Stomach (tissue), 9 donors: ENCODE measurements around the gene CSMD2. TPM values are rescaled to one million over a fixed set of nuclear protein-coding genes. Genes with fewer than 3 reads are reported as not detected.

Experiments
- DNase-seq, 2 donors: peaks; one replicate each; pipeline versions ENCODE4 v3.0.0 to v3.0.0-alpha.2; 2013 to 2019
- H3K27ac ChIP-seq, 5 donors: fragments of 200-600 bp in 4 of 5; sonication (generic) in 4 of 5; one replicate each; pipeline ENCODE4 v1.5.1; 2013 to 2019; ENCODE audit warnings: mild to moderate bottlenecking in 1 of 5, moderate library complexity in 1 of 5
- H3K27me3 ChIP-seq, 3 donors: fragments of 200-600 bp; sonication (generic); one replicate each; pipeline ENCODE4 v1.5.1; 2017 to 2019; ENCODE audit warnings: mixed run types in 1 of 3
- H3K36me3 ChIP-seq, 4 donors: fragments of 200-600 bp; sonication (generic); 1 replicate in 3 of 4; 2 replicates in 1 of 4; pipeline ENCODE4 v1.5.1; 2016 to 2019
- H3K4me1 ChIP-seq, 4 donors: fragments of 200-600 bp; sonication (generic); one replicate each; pipeline ENCODE4 v1.5.1; 2016 to 2019
- H3K4me3 ChIP-seq, 4 donors: fragments of 200-600 bp; sonication (generic) in 3 of 4; one replicate each; pipeline ENCODE4 v1.5.1; 2016 to 2019; ENCODE audit warnings: mild to moderate bottlenecking in 1 of 4
- H3K9me3 ChIP-seq, 4 donors: fragments of 200-600 bp; sonication (generic); one replicate each; pipeline ENCODE4 v1.5.1; 2016 to 2019
- EP300 ChIP-seq: sonication (generic); formaldehyde crosslinking; IDR thresholded peaks from one replicate; pipeline ENCODE4 v1.6.1; 2017; ENCODE audit warnings: antibody characterized with exemption
- POLR2A ChIP-seq, 4 donors: fragments of 450-650 bp; IDR thresholded peaks; one replicate each; pipeline ENCODE4 v1.6.1; 2016; ENCODE audit warnings: antibody characterized with exemption in 4 of 4, control low read depth in 2 of 4, mild to moderate bottlenecking in 1 of 4, moderate library complexity in 1 of 4
- POLR2AphosphoS5 ChIP-seq, 3 donors: sonication (generic); formaldehyde crosslinking; IDR thresholded peaks; one replicate each; pipeline ENCODE4 v1.6.1; 2016; ENCODE audit warnings: antibody characterized with exemption in 3 of 3
- WGBS, 5 donors: extraction: QIAGEN DNeasy Blood & Tissue Kit in 3 of 5; methylation state at CpG; one replicate each; pipeline versions ENCODE4 v1.1.5 to v1.1.7; 2013 to 2018; 5-methylcytosine and 5-hydroxymethylcytosine counted together
- intact Hi-C: fragments of 100-400 bp; cut with DNase I; formaldehyde crosslinking; loops from one replicate; pipeline ENCODE4 v1.15.1; 2023; ENCODE audit warnings: low total_unique reads
- polyA plus RNA-seq, 3 donors: library from polyadenylated mRNA; stranded (reverse); fragments of 200-250 nt; gene quantifications; one replicate each; pipeline ENCODE4 v1.2.3, GENCODE V29; 2013
- total RNA-seq, 5 donors: library from RNA; depleted of rRNA; stranded (reverse); fragments of >200 nt; gene quantifications; one replicate each; pipeline versions ENCODE4 v1.1.0 to v1.2.3, GENCODE V29; 2014 to 2016
- TF ChIP-seq, protein P1 (sequence below), 7 experiments: fragments of 450-650 bp in 4 of 7; fragments of 200-600 bp in 3 of 7; sonication (generic) in 3 of 7; IDR thresholded peaks; one replicate each; pipeline ENCODE4 v1.5.1; 2016 to 2019; ENCODE audit warnings: antibody characterized with exemption in 7 of 7, control low read depth in 2 of 7, mild to moderate bottlenecking in 1 of 7
- donor health status: healthy with polysubstance abuse.
- donor health status: Bipolar disorder and iron deficiency.
- donor health status: healthy.

Gene CSMD2
- total and polyA plus RNA-seq, 8 donors: 0.10 to 3.5 (median 0.37) TPM; not detected in 1

DNA sequence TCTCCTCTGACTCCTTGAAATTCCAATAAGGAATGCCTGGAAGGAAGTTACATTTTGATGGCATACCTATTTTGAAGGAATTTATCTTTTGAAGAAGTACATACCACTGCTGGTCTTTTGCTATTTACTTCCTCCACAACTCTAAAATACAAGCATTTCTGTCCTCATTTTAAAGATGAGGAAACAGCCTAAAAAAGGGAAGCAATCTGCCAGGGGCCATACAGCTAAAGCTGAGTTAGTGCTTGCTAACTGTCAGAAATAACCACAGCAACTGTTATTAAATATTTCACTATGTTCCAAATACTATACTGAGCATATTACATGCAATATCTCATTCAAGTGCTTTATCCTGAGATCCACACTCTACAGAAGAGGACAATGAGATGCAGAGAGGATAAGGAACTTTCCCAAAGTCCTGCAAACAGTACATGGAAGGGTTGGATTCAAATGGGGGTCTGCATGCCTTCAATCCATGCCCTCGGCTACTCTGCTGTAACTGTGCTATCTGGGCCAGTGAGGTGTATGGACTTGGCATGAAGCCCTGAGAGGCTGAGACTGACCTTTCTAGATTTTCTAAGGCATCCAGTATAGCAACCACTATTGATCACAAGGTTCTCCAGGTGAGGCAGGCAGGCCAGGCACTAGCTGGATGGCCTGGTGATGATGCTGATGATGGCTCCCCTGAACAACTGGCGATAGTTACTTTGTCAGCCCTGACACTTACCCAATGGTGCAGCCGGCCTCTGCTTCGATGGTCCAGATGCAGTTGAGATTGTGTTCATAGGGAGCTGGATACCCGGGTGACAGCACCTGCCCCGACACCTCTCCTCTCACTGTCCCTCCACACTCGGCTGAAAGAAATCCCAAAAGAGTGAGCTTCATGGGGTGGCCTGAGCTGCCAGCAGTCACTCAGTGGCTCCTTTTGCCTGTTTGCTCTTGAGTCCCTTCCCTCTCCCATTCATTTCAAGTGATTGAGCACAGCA is 472.5 kb downstream of the CSMD2 start:
- no peak for TF ChIP-seq EP300
- TF ChIP-seq, protein P1, sequence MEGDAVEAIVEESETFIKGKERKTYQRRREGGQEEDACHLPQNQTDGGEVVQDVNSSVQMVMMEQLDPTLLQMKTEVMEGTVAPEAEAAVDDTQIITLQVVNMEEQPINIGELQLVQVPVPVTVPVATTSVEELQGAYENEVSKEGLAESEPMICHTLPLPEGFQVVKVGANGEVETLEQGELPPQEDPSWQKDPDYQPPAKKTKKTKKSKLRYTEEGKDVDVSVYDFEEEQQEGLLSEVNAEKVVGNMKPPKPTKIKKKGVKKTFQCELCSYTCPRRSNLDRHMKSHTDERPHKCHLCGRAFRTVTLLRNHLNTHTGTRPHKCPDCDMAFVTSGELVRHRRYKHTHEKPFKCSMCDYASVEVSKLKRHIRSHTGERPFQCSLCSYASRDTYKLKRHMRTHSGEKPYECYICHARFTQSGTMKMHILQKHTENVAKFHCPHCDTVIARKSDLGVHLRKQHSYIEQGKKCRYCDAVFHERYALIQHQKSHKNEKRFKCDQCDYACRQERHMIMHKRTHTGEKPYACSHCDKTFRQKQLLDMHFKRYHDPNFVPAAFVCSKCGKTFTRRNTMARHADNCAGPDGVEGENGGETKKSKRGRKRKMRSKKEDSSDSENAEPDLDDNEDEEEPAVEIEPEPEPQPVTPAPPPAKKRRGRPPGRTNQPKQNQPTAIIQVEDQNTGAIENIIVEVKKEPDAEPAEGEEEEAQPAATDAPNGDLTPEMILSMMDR (IDR thresholded peaks at IDR 0.05): no peak
- TF ChIP-seq POLR2A (IDR thresholded peaks at IDR 0.05): no peak
- TF ChIP-seq POLR2AphosphoS5 (IDR thresholded peaks at IDR 0.05): no peak
- no peaks in the 10 kb centered on the region for H3K9me3 ChIP-seq
- H3K4me1 ChIP-seq: no peaks in the 10 kb centered on the region
- WGBS, 5 donors: 74 to 93% (median 92%) methylated on average over 4 to 7 of the region's 7 CpGs
- no peaks in the 10 kb centered on the region for H3K36me3 ChIP-seq
- H3K27me3 ChIP-seq: peaks cover 0 to 19% (median 0%) of the 10 kb centered on the region in 3 donors
- H3K27ac ChIP-seq: no peak overlapping the region
- no peak overlapping the region for H3K4me3 ChIP-seq
- no peak for DNase-seq
- intact Hi-C loops: no loop called here

DNA sequence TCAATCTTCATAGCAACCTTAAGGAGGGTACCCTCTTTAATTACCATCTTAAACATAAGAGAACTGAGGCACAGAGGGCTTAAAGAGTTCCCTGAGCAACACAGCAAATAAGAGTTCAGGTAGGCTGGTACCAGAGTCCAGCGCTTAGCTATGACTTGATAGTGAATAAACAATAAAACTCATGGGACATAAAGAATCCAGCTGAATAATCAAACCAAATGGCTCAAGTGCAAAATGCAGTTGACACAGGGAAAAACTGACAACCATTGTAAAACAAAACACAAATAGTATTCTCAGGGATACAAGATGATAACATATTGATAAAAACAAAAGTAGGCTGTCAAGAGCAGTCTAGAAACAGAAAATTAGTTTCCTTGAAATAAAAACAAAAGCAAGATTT is 478.0 kb downstream of the CSMD2 start:
- WGBS, 5 donors: 40 to 71% (median 53%) methylated on average over 1 of the region's 1 CpG
- H3K27ac ChIP-seq: no peak overlapping the region
- no peaks in the 10 kb centered on the region for H3K36me3 ChIP-seq
- H3K4me1 ChIP-seq: no peaks in the 10 kb centered on the region
- no peak for TF ChIP-seq POLR2A (IDR thresholded peaks at IDR 0.05)
- TF ChIP-seq, protein P1 (IDR thresholded peaks at IDR 0.05): no peak
- no peak for TF ChIP-seq EP300
- no peak for TF ChIP-seq POLR2AphosphoS5 (IDR thresholded peaks at IDR 0.05)
- peaks cover 0 to 46% (median 13%) of the 10 kb centered on the region in 3 donors for H3K27me3 ChIP-seq
- intact Hi-C loops: no loop called here
- no peak for DNase-seq
- H3K4me3 ChIP-seq: no peak overlapping the region
- no peaks in the 10 kb centered on the region for H3K9me3 ChIP-seq

DNA sequence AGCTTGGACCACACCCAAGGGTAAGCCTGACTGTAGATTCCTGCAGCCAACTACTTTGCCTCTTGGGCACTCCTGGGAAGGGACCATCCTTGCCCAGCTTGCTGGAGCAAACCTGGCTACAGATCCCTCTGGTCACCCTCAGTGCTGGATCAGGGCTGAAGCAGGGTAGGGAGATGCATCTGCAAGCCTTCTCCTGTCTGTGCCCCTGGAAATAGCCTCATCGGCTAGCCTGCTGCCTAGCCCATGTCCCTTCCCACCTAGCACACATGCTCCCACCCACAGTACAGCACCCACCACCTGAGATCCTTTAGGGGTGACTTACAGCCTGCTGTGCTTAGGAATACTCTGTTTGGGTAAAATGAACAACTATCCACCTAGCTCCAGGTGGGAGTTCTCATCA is 478.5 kb downstream of the CSMD2 start:
- Histone ChIP-seq H3K27me3 (peaks cover 0 to 50% (median 13%) of the 10 kb centered on the region in 3 donors), H3K4me3 (no peak overlapping the region), H3K4me1 (no peaks in the 10 kb centered on the region), H3K27ac (no peak overlapping the region), H3K36me3 (no peaks in the 10 kb centered on the region), H3K9me3 (no peaks in the 10 kb centered on the region)
- WGBS, 5 donors: 88 to 100% (median 95%) methylated on average over 1 of the region's 1 CpG
- TF ChIP-seq EP300: no peak
- TF ChIP-seq POLR2A (IDR thresholded peaks at IDR 0.05): no peak
- no peak for TF ChIP-seq POLR2AphosphoS5 (IDR thresholded peaks at IDR 0.05)
- TF ChIP-seq, protein P1 (IDR thresholded peaks at IDR 0.05): no peak
- intact Hi-C loops: no loop called here
- no peak for DNase-seq

DNA sequence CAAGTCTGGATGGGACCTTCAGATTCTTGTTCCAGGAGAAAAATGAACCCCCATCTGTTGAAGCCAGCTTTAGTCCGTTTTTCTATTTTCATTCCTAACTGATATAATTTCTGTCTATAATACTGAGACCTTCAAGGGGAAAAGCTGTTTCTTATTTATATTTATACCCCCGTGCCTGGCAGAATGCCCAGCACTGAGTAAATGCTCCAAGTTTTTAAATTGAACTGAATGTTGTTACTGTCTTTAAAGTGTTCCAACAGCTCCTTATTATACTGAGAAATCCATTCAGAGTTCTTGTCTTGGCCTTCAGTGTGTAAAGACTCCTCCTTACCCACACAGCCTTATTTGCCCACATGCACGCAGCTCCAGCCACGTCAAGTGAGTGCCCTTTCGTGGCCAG is 479.8 kb downstream of the CSMD2 start:
- Histone ChIP-seq H3K27me3 (peaks cover 0 to 50% (median 13%) of the 10 kb centered on the region in 3 donors), H3K36me3 (no peaks in the 10 kb centered on the region), H3K9me3 (no peaks in the 10 kb centered on the region), H3K27ac (no peak overlapping the region), H3K4me3 (no peak overlapping the region), H3K4me1 (no peaks in the 10 kb centered on the region)
- WGBS, 5 donors: 42 to 56% (median 49%) methylated on average over 5 of the region's 5 CpGs
- intact Hi-C loops: no loop called here
- TF ChIP-seq POLR2AphosphoS5 (IDR thresholded peaks at IDR 0.05) (no peak), POLR2A (IDR thresholded peaks at IDR 0.05) (no peak), EP300 (no peak)
- TF ChIP-seq, protein P1 (IDR thresholded peaks at IDR 0.05): no peak
- DNase-seq: no peak
